Left colon (tissue), 2 donors: ENCODE data around the gene GPR68. TPM values are rescaled to one million over a fixed set of nuclear protein-coding genes. Genes with fewer than 3 reads are reported as not detected.

Experiments
- total RNA-seq, 2 donors: library from RNA; stranded (reverse); fragmentation: NEBNext Ultra II Directional; extraction: Animal tissue kit (Norgen Biotek cat#: 25700); gene quantifications; one replicate each; pipeline ENCODE4 v1.2.1, GENCODE V29; 2021
- donor health status: DM: no; HTN: no; CAD: no.
- donor health status: DM: yes; HTN: yes; CAD: no.

The GPR68 gene
- total RNA-seq, 2 donors from 2014 or later, result 0.58 to 0.87 TPM

Other genes starting within 250 kb of the GPR68 start
- gene RPS6KA5, start 184.1 kb downstream of the GPR68 start, total RNA-seq, result 10 to 100 TPM; 22.1 to 23.3 TPM
- 100 to 1,000 TPM in 1 of 2 donors, 10 to 100 TPM in 1; 98.7 to 107 TPM for gene DGLUCY, start 130.6 kb downstream of the GPR68 start, total RNA-seq
- gene CCDC88C, start 173.1 kb upstream of the GPR68 start, total RNA-seq, result 10 to 100 TPM; 52.4 to 65.8 TPM